AG04449 (cell line): ENCODE results near the gene C7orf57.
A peak's percentile ranks its signal among the peaks of the same experiment; 100 is the strongest.

Experiments
- CTCF ChIA-PET: fragments of 350-600 bp; formaldehyde crosslinking; extraction: SDS; loops from one replicate; lab custom pipeline; 2021; ENCODE audit warnings: antibody characterized with exemption; lab: Yijun Ruan, JAX
- POLR2A ChIA-PET: fragments of 400-600, 350-600 bp; formaldehyde crosslinking; extraction: SDS; loops from one replicate; lab custom pipeline; 2020; ENCODE audit warnings: antibody characterized with exemption, inconsistent platforms; lab: Yijun Ruan, JAX
- DNase-seq: peaks from one replicate; pipeline ENCODE4 v3.0.0-alpha.2; 2010; ENCODE audit warnings: low read depth, low spot score
- H3K4me3 ChIP-seq: 2 replicates; pipeline ENCODE4 v1.5.1; 2011; ENCODE audit warnings: low read depth, mild to moderate bottlenecking, control low read depth, low read length
- TF ChIP-seq, protein P1 (sequence below): IDR thresholded peaks from one replicate; pipeline ENCODE4 v1.5.1; 2011; ENCODE audit warnings: mild to moderate bottlenecking, moderate library complexity, low read length, control low read depth, inconsistent platforms; ENCODE audit not compliant: insufficient read depth; ENCODE audit errors: missing control alignments

C7orf57 gene

GRCh38 chr7:48040944-48041652 lies 5.8 kb downstream of the C7orf57 start:
- CTCF ChIA-PET, result interaction anchor here (0.8 to 1.6 kb wide), 7 partner anchors 9 to 93 kb away, joined by 3 to 6 read pairs (median 3); partner anchors contain the start of gene PKD1L1
- POLR2A ChIA-PET, result interaction anchor here (1.2 kb wide), 1 partner anchor 47 kb away, joined by 3 read pairs; no protein-coding TSS in a partner anchor
- TF ChIP-seq, protein P1, sequence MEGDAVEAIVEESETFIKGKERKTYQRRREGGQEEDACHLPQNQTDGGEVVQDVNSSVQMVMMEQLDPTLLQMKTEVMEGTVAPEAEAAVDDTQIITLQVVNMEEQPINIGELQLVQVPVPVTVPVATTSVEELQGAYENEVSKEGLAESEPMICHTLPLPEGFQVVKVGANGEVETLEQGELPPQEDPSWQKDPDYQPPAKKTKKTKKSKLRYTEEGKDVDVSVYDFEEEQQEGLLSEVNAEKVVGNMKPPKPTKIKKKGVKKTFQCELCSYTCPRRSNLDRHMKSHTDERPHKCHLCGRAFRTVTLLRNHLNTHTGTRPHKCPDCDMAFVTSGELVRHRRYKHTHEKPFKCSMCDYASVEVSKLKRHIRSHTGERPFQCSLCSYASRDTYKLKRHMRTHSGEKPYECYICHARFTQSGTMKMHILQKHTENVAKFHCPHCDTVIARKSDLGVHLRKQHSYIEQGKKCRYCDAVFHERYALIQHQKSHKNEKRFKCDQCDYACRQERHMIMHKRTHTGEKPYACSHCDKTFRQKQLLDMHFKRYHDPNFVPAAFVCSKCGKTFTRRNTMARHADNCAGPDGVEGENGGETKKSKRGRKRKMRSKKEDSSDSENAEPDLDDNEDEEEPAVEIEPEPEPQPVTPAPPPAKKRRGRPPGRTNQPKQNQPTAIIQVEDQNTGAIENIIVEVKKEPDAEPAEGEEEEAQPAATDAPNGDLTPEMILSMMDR, result no peak
- no peak for DNase-seq
- H3K4me3 ChIP-seq, result no peak overlapping the region

GRCh38 chr7:48041653-48041970 lies 6.3 kb downstream of the C7orf57 start:
- DNase-seq, result peak; percentile 12
- ChIA-PET POLR2A (interaction anchor here (1.2 kb wide), 1 partner anchor 47 kb away, joined by 3 read pairs; no protein-coding TSS in a partner anchor), CTCF (interaction anchor here (0.8 to 1.6 kb wide), 4 partner anchors 9 to 93 kb away, joined by 3 to 6 read pairs (median 4); partner anchors contain the start of gene PKD1L1)
- TF ChIP-seq, protein P1, result no peak
- no peak overlapping the region for H3K4me3 ChIP-seq

DNA sequence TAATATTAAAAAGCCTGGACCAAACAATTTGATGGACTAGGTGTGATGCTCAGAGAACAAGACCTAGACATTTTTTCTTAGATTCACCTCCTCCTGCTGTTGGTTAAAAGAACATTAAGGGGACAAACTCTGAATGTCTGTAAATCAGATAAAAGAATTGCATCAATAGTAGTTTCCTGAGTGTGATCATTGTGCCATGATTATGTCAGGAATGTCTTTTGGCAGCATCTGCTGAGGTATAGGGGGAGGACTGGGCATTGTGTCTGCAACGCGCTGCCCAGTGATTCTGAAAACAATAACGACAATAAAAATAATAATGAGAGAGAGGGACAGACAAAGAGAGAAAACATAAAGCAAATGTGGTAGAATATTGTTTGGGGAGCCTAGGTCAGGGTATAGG lies 6.9 kb downstream of the C7orf57 start:
- POLR2A ChIA-PET, result no interaction called here
- H3K4me3 ChIP-seq, result no peak overlapping the region
- DNase-seq, result no peak
- CTCF ChIA-PET, result interaction anchor here (1.1 kb wide), 2 partner anchors 68 to 94 kb away, joined by 3 to 4 read pairs; partner anchors contain the start of gene PKD1L1
- TF ChIP-seq, protein P1, result no peak

GRCh38 chr7:48042636-48043035 lies 7.3 kb downstream of the C7orf57 start:
- no peak overlapping the region for H3K4me3 ChIP-seq
- DNase-seq, result no peak
- TF ChIP-seq, protein P1, result no peak
- POLR2A ChIA-PET, result no interaction called here
- CTCF ChIA-PET, result no interaction called here

- CTCF ChIA-PET, result no interaction called here
- POLR2A ChIA-PET, result no interaction called here
- TF ChIP-seq, protein P1, result no peak
- H3K4me3 ChIP-seq, result no peak overlapping the region
- no peak for DNase-seq
These were observed 9.9 kb downstream of the C7orf57 start for GRCh38 chr7:48045195-48045765.

GRCh38 chr7:48046458-48046857 lies 11.1 kb downstream of the C7orf57 start:
- POLR2A ChIA-PET, result no interaction called here
- TF ChIP-seq, protein P1, result no peak
- CTCF ChIA-PET, result interaction anchor here (1.6 kb wide), 1 partner anchor 64 kb away, joined by 7 read pairs; no protein-coding TSS in a partner anchor
- no peak overlapping the region for H3K4me3 ChIP-seq
- no peak for DNase-seq
